Neuronal stem cell (in vitro differentiated cells): Measurements from ENCODE around the gene RPL13.
A peak's percentile ranks its signal among the peaks of the same experiment; 100 is the strongest.
"Not testable (repeated sequence)": the region's sequence is repeated elsewhere in the genome, so short reads cannot be mapped to it uniquely, and the experiment has no call there.

Experiments
- DNase-seq: peaks from one replicate; pipeline ENCODE4 v3.0.0-alpha.2; 2013; ENCODE audit warnings: low spot score
- H2AFZ ChIP-seq: one replicate; pipeline ENCODE4 v1.6.1; 2013; ENCODE audit warnings: mild to moderate bottlenecking, low read length, inconsistent platforms
- H2AK5ac ChIP-seq: 2 replicates; pipeline ENCODE4 v1.6.1; 2013; ENCODE audit warnings: low read depth, mild to moderate bottlenecking, inconsistent platforms, low read length, moderate library complexity, mixed read lengths
- H2BK120ac ChIP-seq: 2 replicates; pipeline ENCODE4 v1.6.1; 2013; ENCODE audit warnings: low read depth, mild to moderate bottlenecking, inconsistent platforms, low read length, moderate library complexity, mixed read lengths
- H2BK12ac ChIP-seq: one replicate; pipeline ENCODE4 v1.6.1; 2013; ENCODE audit warnings: low read length, inconsistent platforms
- H2BK15ac ChIP-seq: 2 replicates; pipeline ENCODE4 v1.6.1; 2013; ENCODE audit warnings: mild to moderate bottlenecking, low read length, inconsistent platforms, mixed read lengths
- H2BK5ac ChIP-seq: one replicate; pipeline ENCODE4 v1.6.1; 2013; ENCODE audit warnings: inconsistent platforms, mild to moderate bottlenecking, low read length, moderate library complexity
- H3K14ac ChIP-seq: one replicate; pipeline ENCODE4 v1.6.1; 2013; ENCODE audit warnings: low read length, inconsistent platforms
- H3K18ac ChIP-seq: 2 replicates; pipeline ENCODE4 v1.6.1; 2013; ENCODE audit warnings: low read length, inconsistent platforms
- H3K23ac ChIP-seq: 2 replicates; pipeline ENCODE4 v1.6.1; 2013; ENCODE audit warnings: low read depth, mild to moderate bottlenecking, mixed read lengths, low read length, inconsistent platforms; ENCODE audit not compliant: poor library complexity
- H3K27ac ChIP-seq: replicated peaks from 3 replicates; pipeline ENCODE4 v1.5.1; 2013; ENCODE audit warnings: low read length, inconsistent platforms
- H3K27me3 ChIP-seq, 3 experiments: 2 replicates each; pipeline ENCODE4 v1.6.1; 2013; ENCODE audit warnings: low read length in 3 of 3, mild to moderate bottlenecking in 2 of 3, inconsistent platforms in 1 of 3, low read depth in 1 of 3, mixed read lengths in 1 of 3, moderate library complexity in 1 of 3; ENCODE audit not compliant: control insufficient read depth in 3 of 3, insufficient read depth in 3 of 3
- H3K36me3 ChIP-seq, 2 donors: replicated peaks in 1 of 2; 2 replicates each; pipeline ENCODE4 v1.6.1; 2013; ENCODE audit warnings: low read length in 2 of 2; ENCODE audit not compliant: control insufficient read depth in 2 of 2, insufficient read depth in 2 of 2
- H3K4ac ChIP-seq: 2 replicates; pipeline ENCODE4 v1.6.1; 2013; ENCODE audit warnings: inconsistent platforms, mild to moderate bottlenecking, low read length, moderate library complexity
- H3K4me1 ChIP-seq, 2 donors: 1 replicate in 1 of 2; 2 replicates in 1 of 2; pipeline ENCODE4 v1.6.1; 2013; ENCODE audit warnings: low read length in 2 of 2, low read depth in 1 of 2; ENCODE audit not compliant: control insufficient read depth in 2 of 2, insufficient read depth in 1 of 2
- H3K4me2 ChIP-seq: one replicate; pipeline ENCODE4 v1.6.1; 2013; ENCODE audit warnings: mild to moderate bottlenecking, low read length, inconsistent platforms; ENCODE audit not compliant: insufficient read depth, poor library complexity, severe bottlenecking
- H3K4me3 ChIP-seq, 2 donors: 2 replicates each; pipeline ENCODE4 v1.5.1; 2013; ENCODE audit warnings: low read length in 2 of 2, mild to moderate bottlenecking in 2 of 2, inconsistent platforms in 1 of 2, moderate library complexity in 1 of 2
- H3K79me1 ChIP-seq: one replicate; pipeline ENCODE4 v1.6.1; 2013; ENCODE audit warnings: low read depth, mild to moderate bottlenecking, inconsistent platforms, low read length, moderate library complexity
- H3K9ac ChIP-seq: one replicate; pipeline ENCODE4 v1.6.1; 2013; ENCODE audit warnings: mild to moderate bottlenecking, low read depth, low read length, inconsistent platforms; ENCODE audit not compliant: poor library complexity
- H3K9me3 ChIP-seq, 2 donors: replicated peaks in 1 of 2; 2 replicates each; pipeline versions ENCODE3 to v1.6.1; 2013; ENCODE audit warnings: low read length in 2 of 2, mild to moderate bottlenecking in 2 of 2, inconsistent platforms in 1 of 2, low read depth in 1 of 2, mixed read lengths in 1 of 2, moderate library complexity in 1 of 2; ENCODE audit not compliant: control insufficient read depth in 2 of 2, insufficient read depth in 1 of 2
- H4K8ac ChIP-seq: one replicate; pipeline ENCODE4 v1.6.1; 2013; ENCODE audit warnings: low read depth, mild to moderate bottlenecking, inconsistent platforms, low read length, moderate library complexity
- H4K91ac ChIP-seq: one replicate; pipeline ENCODE4 v1.6.1; 2013; ENCODE audit warnings: low read length, low read depth, mild to moderate bottlenecking, inconsistent platforms; ENCODE audit not compliant: poor library complexity
- WGBS, 2 donors: extraction: QIAGEN DNeasy Blood & Tissue Kit; methylation state at CpG; one replicate each; pipeline ENCODE4 v1.1.7; 2013; ENCODE audit warnings: missing lambda C conversion rate in 2 of 2, mixed read lengths in 1 of 2; ENCODE audit not compliant: insufficient read length in 2 of 2, insufficient replicate concordance in 1 of 2; ENCODE audit errors: extremely low coverage in 2 of 2; 5-methylcytosine and 5-hydroxymethylcytosine counted together

Gene RPL13

GRCh38 chr16:89570342-89570923 lies 10.0 kb downstream of the RPL13 start:
- Histone ChIP-seq H2AK5ac (peak overlapping the region; percentile 49), H3K4ac (no peak overlapping the region), H3K4me3 (no peak overlapping the region), H2BK15ac (peak overlapping the region; percentile 85), H3K27me3 (peaks cover 7 to 15% (median 7%) of the 10 kb centered on the region in 3 experiments), H3K14ac (peak overlapping the region; percentile 89), H3K36me3 (no peaks in the 10 kb centered on the region), H3K9ac (no peak overlapping the region), H3K4me2 (no peak overlapping the region), H3K27ac (no peak overlapping the region), H4K91ac (no peak overlapping the region), H2BK120ac (no peak overlapping the region), H3K23ac (peak overlapping the region; percentile 73), H2BK5ac (no peak overlapping the region), H3K4me1 (peaks cover 2 to 9% of the 10 kb centered on the region in 2 donors), H2BK12ac (peak overlapping the region; percentile 90), H2AFZ (no peak overlapping the region), H3K9me3 (no peaks in the 10 kb centered on the region), H3K18ac (peak overlapping the region; percentile 28), H4K8ac (no peak overlapping the region), H3K79me1 (no peaks in the 10 kb centered on the region)
- DNase-seq: no peak
- no CpG with 5 or more reads among the region's 30 CpGs for WGBS, 2 donors

GRCh38 chr16:89570983-89571598 lies 10.6 kb downstream of the RPL13 start:
- H3K14ac ChIP-seq: peak overlapping the region; percentile 82

GRCh38 chr16:89571636-89572035 lies 11.2 kb downstream of the RPL13 start:
- peaks cover 17 to 26% (median 18%) of the 10 kb centered on the region in 3 experiments for H3K27me3 ChIP-seq
- peak overlapping the region; percentile 58 for H2BK15ac ChIP-seq
- peak overlapping the region; percentile 76 for H3K4ac ChIP-seq
- no peak overlapping the region for H3K27ac ChIP-seq
- peak overlapping the region; percentile 41 for H2BK12ac ChIP-seq
- H3K18ac ChIP-seq: peak overlapping the region; percentile 57
- H4K8ac ChIP-seq: no peak overlapping the region
- H2AK5ac ChIP-seq: peak overlapping the region; percentile 91
- H3K4me1 ChIP-seq: peaks cover 2 to 4% of the 10 kb centered on the region in 2 donors
- peak overlapping the region; percentile 5 for H2BK5ac ChIP-seq
- H3K9ac ChIP-seq: peak overlapping the region; percentile 60
- H3K4me2 ChIP-seq: no peak overlapping the region
- H4K91ac ChIP-seq: no peak overlapping the region
- H2BK120ac ChIP-seq: no peak overlapping the region
- no peak for DNase-seq
- H3K14ac ChIP-seq: peak overlapping the region; percentile 82
- H2AFZ ChIP-seq: no peak overlapping the region
- no peaks in the 10 kb centered on the region for H3K79me1 ChIP-seq
- WGBS, 2 donors: no CpG with 5 or more reads among the region's 18 CpGs
- no peaks in the 10 kb centered on the region for H3K9me3 ChIP-seq
- no peak overlapping the region for H3K4me3 ChIP-seq
- peak overlapping the region; percentile 3 for H3K23ac ChIP-seq
- H3K36me3 ChIP-seq: no peaks in the 10 kb centered on the region

More at GRCh38 chr16:89570983-89571598, 10.6 kb downstream of the RPL13 start:
- H3K36me3 ChIP-seq, H3K27ac ChIP-seq, H3K23ac ChIP-seq, DNase-seq, H3K4me1 ChIP-seq, H2BK15ac ChIP-seq, H4K91ac ChIP-seq, H3K79me1 ChIP-seq, H4K8ac ChIP-seq, H3K9me3 ChIP-seq, H3K4ac ChIP-seq, H2AFZ ChIP-seq, H3K4me3 ChIP-seq, H2BK120ac ChIP-seq, H3K4me2 ChIP-seq: not testable (repeated sequence)
- no CpG with 5 or more reads among the region's 36 CpGs for WGBS, 2 donors
- Histone ChIP-seq H3K18ac (peak overlapping the region; percentile 57), H3K9ac (peak overlapping the region; percentile 60), H2BK12ac (peak overlapping the region; percentile 41), H3K27me3 (peaks cover 12 to 21% (median 12%) of the 10 kb centered on the region in 3 experiments), H2BK5ac (peak overlapping the region; percentile 5), H2AK5ac (peak overlapping the region; percentile 91)

- DNase-seq: no peak
- Histone ChIP-seq H3K9ac (peak overlapping the region; percentile 60), H3K23ac (peak overlapping the region; percentile 3), H3K14ac (no peak overlapping the region), H3K4me3 (no peak overlapping the region), H3K18ac (no peak overlapping the region), H2AK5ac (peak overlapping the region; percentile 91), H3K4me2 (no peak overlapping the region), H3K4me1 (peaks cover 2 to 4% of the 10 kb centered on the region in 2 donors), H3K4ac (peak overlapping the region; percentile 76), H3K27ac (no peak overlapping the region), H2AFZ (peak overlapping the region; percentile 75), H2BK5ac (peak overlapping the region; percentile 5), H3K79me1 (no peaks in the 10 kb centered on the region), H3K9me3 (no peaks in the 10 kb centered on the region), H4K91ac (no peak overlapping the region), H2BK12ac (peak overlapping the region; percentile 10), H2BK15ac (no peak overlapping the region), H2BK120ac (no peak overlapping the region), H4K8ac (no peak overlapping the region), H3K36me3 (no peaks in the 10 kb centered on the region), H3K27me3 (peaks cover 21 to 31% (median 21%) of the 10 kb centered on the region in 3 experiments)
- no CpG with 5 or more reads among the region's 14 CpGs for WGBS, 2 donors
Measured at GRCh38 chr16:89572073-89572484, 11.6 kb downstream of the RPL13 start.
